Fibroblast of villous mesenchyme (primary cell): ENCODE measurements around the gene INPP5A. TPM values are rescaled to one million over a fixed set of nuclear protein-coding genes. Genes with fewer than 3 reads are reported as not detected.

Experiments used
- DNase-seq: peaks from one replicate; pipeline ENCODE4 v3.0.0-alpha.2; 2010; ENCODE audit warnings: low read depth
- H3K4me3 ChIP-seq: 2 replicates; pipeline ENCODE4 v1.5.1; 2011; ENCODE audit warnings: low read depth, mild to moderate bottlenecking, low read length
- total RNA-seq: library from RNA; depleted of rRNA; stranded (reverse); fragments of >200 nt; gene quantifications from 2 replicates; pipeline ENCODE4 v1.2.3, GENCODE V29; 2012
- TF ChIP-seq, protein P1 (sequence below): IDR thresholded peaks from 2 replicates; pipeline ENCODE4 v1.5.1; 2012; ENCODE audit warnings: low read depth, mild to moderate bottlenecking, low read length; ENCODE audit not compliant: insufficient read depth

Gene INPP5A
- total RNA-seq, 1 donor, result 33.2 TPM

DNA sequence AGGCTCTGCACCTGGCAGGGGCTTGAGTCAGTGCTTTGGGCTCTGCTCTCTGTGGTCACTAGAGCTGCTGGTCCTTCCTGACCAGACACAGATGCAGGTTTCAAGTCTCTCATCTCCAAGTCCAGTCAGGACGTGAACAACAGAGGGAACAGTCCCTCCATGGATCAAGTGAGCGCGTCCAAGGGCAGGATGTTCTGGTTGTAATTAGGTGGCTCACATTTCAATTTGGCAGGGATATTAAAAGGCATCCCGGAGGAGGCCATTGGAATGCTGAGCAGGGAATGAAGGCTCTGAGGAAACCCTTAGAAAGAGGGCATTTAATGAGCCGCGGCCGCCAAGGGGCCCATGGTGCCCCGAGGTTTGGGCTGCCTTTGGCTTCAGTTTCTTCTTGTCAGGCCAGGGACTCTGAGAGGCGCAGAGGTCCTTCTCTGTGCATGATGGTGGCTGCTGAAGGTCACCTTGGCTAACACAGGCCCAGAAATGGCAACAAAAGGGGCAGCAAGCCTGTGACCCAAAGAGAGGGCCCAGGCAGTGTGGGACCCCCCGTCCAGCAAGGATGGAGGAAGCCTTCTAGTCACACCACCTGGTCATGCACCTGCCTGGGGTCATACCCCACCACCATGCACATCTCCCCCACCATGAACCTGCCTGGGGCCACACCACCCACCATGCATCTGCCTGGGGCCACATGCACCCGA, 30.7 kb upstream of the INPP5A start:
- DNase-seq, result peak; percentile 40
- no peak overlapping the region for H3K4me3 ChIP-seq
- TF ChIP-seq, protein P1, sequence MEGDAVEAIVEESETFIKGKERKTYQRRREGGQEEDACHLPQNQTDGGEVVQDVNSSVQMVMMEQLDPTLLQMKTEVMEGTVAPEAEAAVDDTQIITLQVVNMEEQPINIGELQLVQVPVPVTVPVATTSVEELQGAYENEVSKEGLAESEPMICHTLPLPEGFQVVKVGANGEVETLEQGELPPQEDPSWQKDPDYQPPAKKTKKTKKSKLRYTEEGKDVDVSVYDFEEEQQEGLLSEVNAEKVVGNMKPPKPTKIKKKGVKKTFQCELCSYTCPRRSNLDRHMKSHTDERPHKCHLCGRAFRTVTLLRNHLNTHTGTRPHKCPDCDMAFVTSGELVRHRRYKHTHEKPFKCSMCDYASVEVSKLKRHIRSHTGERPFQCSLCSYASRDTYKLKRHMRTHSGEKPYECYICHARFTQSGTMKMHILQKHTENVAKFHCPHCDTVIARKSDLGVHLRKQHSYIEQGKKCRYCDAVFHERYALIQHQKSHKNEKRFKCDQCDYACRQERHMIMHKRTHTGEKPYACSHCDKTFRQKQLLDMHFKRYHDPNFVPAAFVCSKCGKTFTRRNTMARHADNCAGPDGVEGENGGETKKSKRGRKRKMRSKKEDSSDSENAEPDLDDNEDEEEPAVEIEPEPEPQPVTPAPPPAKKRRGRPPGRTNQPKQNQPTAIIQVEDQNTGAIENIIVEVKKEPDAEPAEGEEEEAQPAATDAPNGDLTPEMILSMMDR, result no peak

DNA sequence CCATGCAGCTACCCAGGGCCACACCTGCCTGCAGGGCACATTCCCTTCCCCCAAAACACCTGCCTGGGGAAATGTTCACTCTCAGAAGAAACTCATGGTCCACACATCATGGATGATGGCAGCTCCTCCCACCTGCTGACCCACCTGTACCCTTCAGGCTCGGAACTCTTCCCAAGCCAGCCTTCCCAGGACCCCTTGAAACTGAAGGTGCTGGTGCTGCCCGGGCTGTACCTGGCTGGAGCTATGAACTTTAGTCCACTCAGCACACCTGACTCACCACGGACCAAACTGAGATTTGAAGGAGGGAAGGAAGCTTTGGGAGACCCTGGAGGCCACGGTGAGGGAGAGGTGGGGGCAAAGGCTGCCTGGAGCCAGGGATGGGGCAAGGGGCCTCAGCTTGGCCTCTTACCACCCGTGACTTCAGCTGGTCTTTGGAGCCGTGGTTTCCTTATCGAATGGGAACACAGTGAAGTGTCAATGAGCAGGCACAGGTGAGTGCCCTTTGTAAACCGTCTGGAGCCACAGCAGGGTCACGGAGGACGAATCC, 30.1 kb upstream of the INPP5A start:
- TF ChIP-seq, protein P1, result no peak
- no peak for DNase-seq
- no peak overlapping the region for H3K4me3 ChIP-seq

DNA sequence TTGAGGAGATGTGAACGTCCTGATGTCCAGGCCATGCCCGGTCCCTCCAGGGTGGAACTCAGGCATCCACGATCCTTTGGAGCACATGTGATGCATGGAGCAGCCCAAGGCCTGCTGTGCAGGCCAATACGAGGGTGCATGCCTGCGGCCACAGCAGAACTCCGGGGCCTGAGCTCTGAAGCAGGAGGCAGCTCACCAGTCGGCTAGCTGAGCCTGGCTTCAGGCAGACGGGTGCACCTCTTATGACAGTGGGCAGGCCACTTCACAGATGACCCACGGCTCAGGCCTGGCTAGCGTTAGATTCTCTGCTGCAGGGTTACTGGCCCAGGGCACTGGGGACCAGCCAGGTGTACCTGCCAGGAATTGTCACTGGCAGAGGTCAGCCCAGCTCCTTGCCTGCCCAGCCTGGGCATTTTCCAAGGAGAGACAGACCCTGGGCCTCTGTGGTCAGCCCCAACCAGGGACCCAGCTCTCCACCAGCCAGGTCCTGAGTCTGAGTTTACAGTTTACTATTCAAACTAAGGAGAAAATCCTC, 29.6 kb upstream of the INPP5A start:
- DNase-seq, result no peak
- TF ChIP-seq, protein P1, result no peak
- H3K4me3 ChIP-seq, result no peak overlapping the region

DNA sequence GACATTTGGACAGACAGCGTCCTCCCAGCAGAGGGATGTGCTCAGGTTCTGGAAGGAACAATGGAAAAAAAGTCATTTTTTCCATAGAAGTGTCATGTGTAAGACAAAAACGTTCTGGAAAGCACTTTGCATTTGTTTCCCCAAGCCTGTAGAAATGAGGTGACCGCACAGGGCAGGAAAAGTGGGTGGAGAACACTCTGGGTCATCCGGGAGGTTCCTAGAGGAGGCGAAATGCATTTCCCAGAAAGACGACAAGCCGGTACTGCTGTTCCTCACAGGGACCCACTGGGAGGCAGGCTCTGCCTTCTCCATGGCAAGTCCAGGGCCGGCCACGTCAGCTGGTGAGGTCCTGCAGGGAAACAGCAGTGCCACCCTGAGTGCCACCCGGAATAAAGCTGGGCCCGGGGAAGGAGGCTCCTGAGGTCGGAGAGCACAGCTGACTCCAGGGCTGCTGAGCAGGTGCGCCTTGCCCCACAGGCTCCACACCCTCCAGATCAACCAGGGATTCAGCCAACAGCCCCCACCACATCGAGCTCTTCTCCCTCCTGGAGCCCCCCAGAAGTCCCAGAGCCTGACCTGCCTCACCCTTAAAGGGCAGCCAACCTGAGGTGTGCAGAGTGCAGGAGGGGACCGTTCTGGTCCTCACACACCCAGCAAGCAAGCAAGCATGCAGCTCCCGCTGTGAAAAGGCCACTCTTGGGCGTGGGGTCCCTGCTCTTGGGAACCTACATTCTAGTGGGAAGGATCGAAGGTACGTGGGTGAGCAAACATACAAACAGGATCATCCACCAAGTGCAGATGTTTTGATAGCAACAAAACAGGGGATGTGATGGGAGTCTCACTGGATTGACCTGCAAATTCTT, 28.8 kb upstream of the INPP5A start:
- peak; percentile 23 for DNase-seq
- TF ChIP-seq, protein P1, result no peak
- H3K4me3 ChIP-seq, result no peak overlapping the region

DNA sequence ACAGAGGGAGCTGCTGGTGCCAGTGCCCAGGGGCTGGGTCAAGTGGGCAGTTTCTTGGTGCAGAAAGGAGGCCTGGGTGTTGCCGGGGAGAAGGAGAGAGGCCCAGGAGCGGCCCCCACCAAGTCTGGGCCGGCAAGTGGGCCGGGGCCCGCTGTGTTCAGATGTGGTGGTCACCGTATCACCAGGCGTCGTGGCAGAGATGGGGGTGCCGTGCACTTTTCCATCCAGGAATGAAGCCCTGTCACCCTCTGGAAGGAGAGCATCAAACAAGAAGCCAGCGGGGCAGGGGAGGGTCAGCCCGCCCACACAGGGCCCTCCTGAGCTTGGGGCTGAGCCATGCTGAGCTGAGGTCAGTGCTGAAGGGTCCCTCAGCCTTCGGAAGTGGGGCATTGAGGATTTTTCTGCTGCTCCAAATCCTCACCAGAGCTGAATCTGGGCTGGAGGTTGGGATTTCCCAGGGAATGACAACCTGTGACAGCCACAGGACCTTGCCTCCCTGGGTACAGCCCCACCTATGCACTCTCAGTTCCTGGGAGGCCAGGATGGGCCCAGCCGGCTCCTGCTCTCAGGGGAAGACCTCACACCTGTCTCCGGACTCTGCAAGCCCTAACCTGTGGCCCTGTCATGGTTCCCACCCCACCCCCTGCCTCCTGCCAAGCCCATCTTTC, 27.9 kb upstream of the INPP5A start:
- DNase-seq, result no peak
- TF ChIP-seq, protein P1, result no peak
- H3K4me3 ChIP-seq, result no peak overlapping the region

DNA sequence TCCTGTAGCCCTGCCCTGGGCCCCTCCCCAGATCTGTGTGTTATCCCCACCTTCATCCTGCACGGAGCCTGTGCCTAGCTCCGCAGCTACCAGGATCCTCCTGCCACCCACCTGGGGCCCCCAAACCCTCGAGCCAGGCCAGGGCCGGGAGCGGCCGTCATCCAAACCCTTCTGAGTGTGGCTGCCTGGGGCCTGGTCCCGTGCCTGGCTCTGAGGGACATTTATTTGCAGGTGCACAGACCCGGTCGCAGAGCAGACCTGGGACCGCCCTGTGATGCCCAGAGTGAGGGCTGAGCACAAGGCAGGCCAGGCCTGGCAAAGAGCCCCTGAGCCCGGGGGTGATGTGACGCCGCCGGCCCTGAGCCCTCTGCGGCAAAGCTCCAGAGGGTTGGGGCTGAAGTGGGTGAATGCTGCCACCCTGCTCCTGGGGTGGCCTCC, 27.4 kb upstream of the INPP5A start:
- H3K4me3 ChIP-seq, result no peak overlapping the region
- TF ChIP-seq, protein P1, result no peak
- no peak for DNase-seq
